Prostate gland (tissue), 2 donors: ENCODE measurements around the gene FNDC3B.

Experiments
- POLR2A ChIP-seq: fragments of 450-650 bp; IDR thresholded peaks from one replicate; pipeline ENCODE4 v1.6.1; 2016; ENCODE audit warnings: antibody characterized with exemption, mild to moderate bottlenecking
- POLR2AphosphoS5 ChIP-seq: sonication (generic); formaldehyde crosslinking; IDR thresholded peaks from one replicate; pipeline ENCODE4 v1.6.1; 2017; ENCODE audit warnings: antibody characterized with exemption
- TF ChIP-seq, protein P1 (sequence below), 4 experiments: fragments of 200-600 bp in 2 of 4; fragments of 450-650 bp in 2 of 4; sonication (generic) in 2 of 4; IDR thresholded peaks; 1 replicate in 3 of 4; 2 replicates in 1 of 4; pipeline ENCODE4 v1.5.1; 2016 to 2019; ENCODE audit warnings: antibody characterized with exemption in 4 of 4, mild to moderate bottlenecking in 2 of 4, moderate library complexity in 2 of 4

DNA sequence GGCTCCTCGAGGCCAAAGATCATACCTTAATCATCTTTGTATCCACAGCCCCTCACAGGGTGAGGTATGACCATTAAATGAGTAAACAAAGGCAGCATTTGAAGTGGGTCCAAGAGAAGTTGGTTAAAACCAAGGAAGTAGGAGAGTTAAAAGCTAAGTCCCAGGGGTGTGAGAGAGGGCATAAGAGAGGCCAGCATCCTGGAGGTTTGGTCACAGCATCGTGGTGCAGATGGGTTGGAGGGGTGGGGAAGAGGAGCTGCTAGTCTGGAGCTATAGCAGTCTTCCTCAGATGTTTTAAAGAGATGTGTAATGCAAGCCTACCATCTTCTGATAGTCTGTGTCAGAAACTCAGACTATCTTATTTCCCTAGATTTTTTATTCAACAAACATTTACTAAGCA, 253.7 kb downstream of the FNDC3B start:
- TF ChIP-seq, protein P1, sequence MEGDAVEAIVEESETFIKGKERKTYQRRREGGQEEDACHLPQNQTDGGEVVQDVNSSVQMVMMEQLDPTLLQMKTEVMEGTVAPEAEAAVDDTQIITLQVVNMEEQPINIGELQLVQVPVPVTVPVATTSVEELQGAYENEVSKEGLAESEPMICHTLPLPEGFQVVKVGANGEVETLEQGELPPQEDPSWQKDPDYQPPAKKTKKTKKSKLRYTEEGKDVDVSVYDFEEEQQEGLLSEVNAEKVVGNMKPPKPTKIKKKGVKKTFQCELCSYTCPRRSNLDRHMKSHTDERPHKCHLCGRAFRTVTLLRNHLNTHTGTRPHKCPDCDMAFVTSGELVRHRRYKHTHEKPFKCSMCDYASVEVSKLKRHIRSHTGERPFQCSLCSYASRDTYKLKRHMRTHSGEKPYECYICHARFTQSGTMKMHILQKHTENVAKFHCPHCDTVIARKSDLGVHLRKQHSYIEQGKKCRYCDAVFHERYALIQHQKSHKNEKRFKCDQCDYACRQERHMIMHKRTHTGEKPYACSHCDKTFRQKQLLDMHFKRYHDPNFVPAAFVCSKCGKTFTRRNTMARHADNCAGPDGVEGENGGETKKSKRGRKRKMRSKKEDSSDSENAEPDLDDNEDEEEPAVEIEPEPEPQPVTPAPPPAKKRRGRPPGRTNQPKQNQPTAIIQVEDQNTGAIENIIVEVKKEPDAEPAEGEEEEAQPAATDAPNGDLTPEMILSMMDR (IDR thresholded peaks at IDR 0.05): no peak
- TF ChIP-seq POLR2AphosphoS5 (no peak), POLR2A (no peak)
